ENCODE data around the gene CETN3. TPM values are rescaled to one million over a fixed set of nuclear protein-coding genes. Genes with fewer than 3 reads are reported as not detected.

Gene CETN3
- total RNA-seq, 1 experiment from 2014 or later: 42.8 TPM

GRCh38 chr5:90359073-90359920 lies 50.3 kb downstream of the CETN3 start (continued):
- TF ChIP-seq POLR2AphosphoS5 (IDR thresholded peaks at IDR 0.05; ENCODE audit: low read depth, low read length) (no peak), EZH2 (IDR thresholded peaks at IDR 0.05) (no peak), SRF (IDR thresholded peaks at IDR 0.05; ENCODE audit: low read depth) (no peak), POLR2A (IDR thresholded peaks at IDR 0.05; ENCODE audit: borderline replicate concordance, extremely low read depth, insufficient read depth, insufficient read length) (no peak), ZNF274 (IDR thresholded peaks at IDR 0.05; ENCODE audit: low read depth, low read length) (no peak), ZFX (IDR thresholded peaks at IDR 0.05) (no peak), CEBPB (IDR thresholded peaks at IDR 0.05; ENCODE audit: low read depth) (no peak), ELF1 (IDR thresholded peaks at IDR 0.05; ENCODE audit: borderline replicate concordance, low read depth) (no peak), YY1 (IDR thresholded peaks at IDR 0.05; ENCODE audit: extremely low read depth, insufficient replicate concordance, low read depth, low read length) (no peak), TCF7L2 (IDR thresholded peaks at IDR 0.05; ENCODE audit: borderline replicate concordance, extremely low read depth, insufficient read depth, insufficient read length) (no peak), SP1 (IDR thresholded peaks at IDR 0.05; ENCODE audit: low read depth) (no peak), ZBTB33 (IDR thresholded peaks at IDR 0.05; ENCODE audit: extremely low read depth, insufficient replicate concordance, low read length) (no peak), RAD21 (IDR thresholded peaks at IDR 0.05; ENCODE audit: low read depth) (no peak), CBX3 (IDR thresholded peaks at IDR 0.05; ENCODE audit: low read depth) (no peak), EZH2phosphoT487 (IDR thresholded peaks at IDR 0.05; ENCODE audit: borderline replicate concordance) (no peak)
